DOHH2 (cell line): ENCODE measurements around the gene R3HDM2.

Experiments used
- H3F3A ChIP-seq: fragments of 200-600 bp; sonication (generic), shearing (Covaris generic); 2 replicates; pipeline ENCODE4 v1.6.0; 2016; ENCODE audit warnings: antibody characterized with exemption, mild to moderate bottlenecking; ENCODE audit not compliant: control insufficient read depth, insufficient read depth
- H3K27ac ChIP-seq: fragments of 200-600 bp; sonication (generic); 2 replicates; pipeline ENCODE4 v1.5.1; 2014; ENCODE audit warnings: low read depth, mild to moderate bottlenecking, low read length, moderate library complexity
- H3K27me3 ChIP-seq: fragments of 200-600 bp; sonication (generic); 2 replicates; pipeline ENCODE4 v1.6.1; 2014; ENCODE audit warnings: mild to moderate bottlenecking, low read length, mixed read lengths; ENCODE audit not compliant: control insufficient read depth
- H3K36me3 ChIP-seq: fragments of 200-600 bp; sonication (generic); 2 replicates; pipeline ENCODE4 v1.6.1; 2014; ENCODE audit warnings: mild to moderate bottlenecking, low read length, moderate library complexity, mixed read lengths; ENCODE audit not compliant: control insufficient read depth
- H3K4me1 ChIP-seq: fragments of 200-600 bp; sonication (generic); 2 replicates; pipeline ENCODE4 v1.6.1; 2014; ENCODE audit warnings: mild to moderate bottlenecking, low read length, mixed read lengths; ENCODE audit not compliant: control insufficient read depth
- H3K4me2 ChIP-seq: fragments of 200-600 bp; sonication (generic); 2 replicates; pipeline ENCODE4 v1.6.0; 2014; ENCODE audit warnings: mild to moderate bottlenecking, low read length, moderate library complexity
- H3K4me3 ChIP-seq: fragments of 200-600 bp; sonication (generic); 2 replicates; pipeline ENCODE4 v1.5.1; 2014; ENCODE audit warnings: mild to moderate bottlenecking, low read length, mixed read lengths
- H3K79me2 ChIP-seq: fragments of 200-600 bp; sonication (generic); 2 replicates; pipeline ENCODE4 v1.6.1; 2014; ENCODE audit warnings: mild to moderate bottlenecking, low read length, mixed read lengths; ENCODE audit not compliant: control insufficient read depth
- H3K9me2 ChIP-seq: fragments of 200-600 bp; sonication (generic); replicated peaks from 2 replicates; pipeline ENCODE4 v1.6.1; 2014; ENCODE audit warnings: mild to moderate bottlenecking, low read length, mixed read lengths; ENCODE audit not compliant: control insufficient read depth
- H3K9me3 ChIP-seq: fragments of 200-600 bp; sonication (generic); 2 replicates; pipeline ENCODE4 v1.6.1; 2014; ENCODE audit warnings: antibody characterized with exemption, low read length, mixed read lengths; ENCODE audit not compliant: control insufficient read depth, insufficient read depth
- H4K20me1 ChIP-seq: fragments of 200-600 bp; sonication (generic); 2 replicates; pipeline ENCODE4 v1.6.0; 2014; ENCODE audit warnings: low read depth, mild to moderate bottlenecking, antibody characterized with exemption, low read length, moderate library complexity; ENCODE audit not compliant: control insufficient read depth, insufficient read depth
- EZH2phosphoT487 ChIP-seq: fragments of 200-600 bp; sonication (generic); IDR thresholded peaks from 2 replicates; pipeline ENCODE4 v1.6.1; 2017; ENCODE audit warnings: borderline replicate concordance, mild to moderate bottlenecking, antibody characterized with exemption, low read length, moderate library complexity, mixed read lengths
- TF ChIP-seq, protein P1 (sequence below): fragments of 200-600 bp; sonication (generic); IDR thresholded peaks from one replicate; pipeline ENCODE4 v1.5.1; 2014; ENCODE audit warnings: antibody characterized with exemption, mild to moderate bottlenecking, low read depth, low read length; ENCODE audit not compliant: poor library complexity, severe bottlenecking

Gene R3HDM2

DNA sequence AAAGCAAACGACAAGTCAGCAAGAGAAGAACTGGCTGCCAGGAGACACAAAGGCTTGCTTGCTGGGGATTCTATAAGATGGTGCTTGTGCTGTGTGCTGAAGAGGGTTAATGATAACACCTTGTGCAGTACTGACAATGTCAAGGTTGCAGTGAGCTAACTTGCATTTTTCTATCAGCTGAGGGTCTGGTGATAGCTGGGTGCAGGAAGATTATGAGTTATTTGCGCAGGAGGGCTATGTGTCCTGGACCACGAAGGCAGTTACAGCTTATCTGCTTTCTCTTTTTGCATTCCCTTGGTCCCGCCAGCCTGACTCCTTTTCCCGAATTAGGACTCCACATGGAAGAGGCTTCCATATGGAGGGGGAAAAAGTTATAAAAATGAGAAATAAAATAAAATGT, 42.4 kb downstream of the R3HDM2 start:
- Histone ChIP-seq H3K27ac (no peak overlapping the region), H4K20me1 (no peaks in the 10 kb centered on the region), H3K9me3 (no peaks in the 10 kb centered on the region), H3K4me3 (no peak overlapping the region), H3K36me3 (peaks cover 17% of the 10 kb centered on the region), H3K9me2 (no peaks in the 10 kb centered on the region), H3K27me3 (no peaks in the 10 kb centered on the region), H3F3A (0 out of 2 replicates have a peak, but pooled peaks cover 2% of the 10 kb centered on the region), H3K4me2 (no peak overlapping the region), H3K79me2 (no peaks in the 10 kb centered on the region), H3K4me1 (no peaks in the 10 kb centered on the region)
- TF ChIP-seq, protein P1, sequence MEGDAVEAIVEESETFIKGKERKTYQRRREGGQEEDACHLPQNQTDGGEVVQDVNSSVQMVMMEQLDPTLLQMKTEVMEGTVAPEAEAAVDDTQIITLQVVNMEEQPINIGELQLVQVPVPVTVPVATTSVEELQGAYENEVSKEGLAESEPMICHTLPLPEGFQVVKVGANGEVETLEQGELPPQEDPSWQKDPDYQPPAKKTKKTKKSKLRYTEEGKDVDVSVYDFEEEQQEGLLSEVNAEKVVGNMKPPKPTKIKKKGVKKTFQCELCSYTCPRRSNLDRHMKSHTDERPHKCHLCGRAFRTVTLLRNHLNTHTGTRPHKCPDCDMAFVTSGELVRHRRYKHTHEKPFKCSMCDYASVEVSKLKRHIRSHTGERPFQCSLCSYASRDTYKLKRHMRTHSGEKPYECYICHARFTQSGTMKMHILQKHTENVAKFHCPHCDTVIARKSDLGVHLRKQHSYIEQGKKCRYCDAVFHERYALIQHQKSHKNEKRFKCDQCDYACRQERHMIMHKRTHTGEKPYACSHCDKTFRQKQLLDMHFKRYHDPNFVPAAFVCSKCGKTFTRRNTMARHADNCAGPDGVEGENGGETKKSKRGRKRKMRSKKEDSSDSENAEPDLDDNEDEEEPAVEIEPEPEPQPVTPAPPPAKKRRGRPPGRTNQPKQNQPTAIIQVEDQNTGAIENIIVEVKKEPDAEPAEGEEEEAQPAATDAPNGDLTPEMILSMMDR, result no peak
- no peak for TF ChIP-seq EZH2phosphoT487

DNA sequence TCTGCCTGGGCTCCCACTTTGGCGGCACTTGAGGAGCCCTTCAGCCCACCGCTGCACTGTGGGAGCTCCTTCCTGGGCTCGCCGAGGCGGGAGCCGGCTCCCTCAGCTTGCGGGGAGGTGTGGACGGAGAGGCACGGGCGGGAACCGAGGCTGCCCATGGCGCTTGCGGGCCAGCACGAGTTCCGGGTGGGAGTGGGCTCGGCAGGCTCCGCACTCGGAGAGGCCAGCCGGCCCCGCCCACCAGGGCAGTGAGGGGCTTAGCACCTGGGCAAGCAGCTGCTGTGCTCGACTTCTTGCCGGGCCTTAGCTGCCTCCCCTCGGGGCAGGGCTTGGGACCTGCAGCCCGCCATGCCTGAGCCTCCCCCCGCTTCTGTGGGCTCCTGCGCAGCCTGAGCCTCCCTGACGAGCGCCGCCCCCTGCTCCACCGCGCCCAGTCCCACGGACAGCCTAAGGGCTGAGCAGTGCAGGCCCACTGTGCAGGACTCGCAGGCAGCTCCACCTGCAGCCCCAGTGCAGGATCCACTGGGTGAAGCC, 44.6 kb downstream of the R3HDM2 start:
- no peak overlapping the region for H3K4me2 ChIP-seq
- H3K4me1 ChIP-seq, result no peaks in the 10 kb centered on the region

DNA sequence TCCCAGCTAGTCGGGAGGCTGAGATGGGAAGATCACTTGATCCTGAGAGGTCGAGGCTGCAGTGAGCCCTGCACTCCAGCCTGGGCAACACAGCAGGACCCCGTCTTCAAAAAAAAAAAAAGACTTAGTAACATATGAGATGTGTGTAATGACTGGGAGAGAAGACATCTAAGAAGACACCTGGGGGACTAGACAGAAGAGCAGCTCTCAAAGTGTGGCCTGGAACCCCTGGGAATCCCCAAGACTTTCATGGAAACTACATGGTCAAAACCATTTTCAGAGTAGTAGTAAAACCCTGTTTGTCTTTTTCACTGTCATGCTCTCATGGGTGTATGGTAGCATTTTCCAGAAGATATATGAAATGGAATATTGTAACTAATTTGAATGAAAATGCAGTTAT, 45.3 kb downstream of the R3HDM2 start:
- Histone ChIP-seq H3K27ac (no peak overlapping the region), H3F3A (0 out of 2 replicates have a peak, but pooled peaks cover 2% of the 10 kb centered on the region), H4K20me1 (no peaks in the 10 kb centered on the region), H3K27me3 (no peaks in the 10 kb centered on the region), H3K36me3 (peaks cover 13% of the 10 kb centered on the region), H3K4me1 (no peaks in the 10 kb centered on the region), H3K4me3 (no peak overlapping the region), H3K4me2 (no peak overlapping the region), H3K9me2 (no peaks in the 10 kb centered on the region), H3K9me3 (no peaks in the 10 kb centered on the region), H3K79me2 (no peaks in the 10 kb centered on the region)
- TF ChIP-seq EZH2phosphoT487, result no peak
- TF ChIP-seq, protein P1, result no peak

More for the DNA sequence above, 44.6 kb downstream of the R3HDM2 start:
- 0 out of 2 replicates have a peak, but pooled peaks cover 2% of the 10 kb centered on the region for H3F3A ChIP-seq
- no peaks in the 10 kb centered on the region for H3K9me3 ChIP-seq
- H3K79me2 ChIP-seq, result no peaks in the 10 kb centered on the region
- H3K27ac ChIP-seq, result no peak overlapping the region
- H3K27me3 ChIP-seq, result no peaks in the 10 kb centered on the region
- no peak for TF ChIP-seq EZH2phosphoT487
- TF ChIP-seq, protein P1, result no peak
- no peaks in the 10 kb centered on the region for H4K20me1 ChIP-seq
- H3K36me3 ChIP-seq, result peaks cover 14% of the 10 kb centered on the region
- H3K4me3 ChIP-seq, result no peak overlapping the region
- H3K9me2 ChIP-seq, result no peaks in the 10 kb centered on the region
